Heart right ventricle (tissue), 16 donors: ENCODE data around the gene PREX1. TPM values are rescaled to one million over a fixed set of nuclear protein-coding genes. Genes with fewer than 3 reads are reported as not detected.

Source experiments
- ATAC-seq, 8 donors: fragments of 200-7000 bp; cut with Tn5 transposase; one replicate each; pipeline ENCODE4 v1.9.1; 2020; ENCODE audit warnings: mild to moderate bottlenecking in 8 of 8, moderate library complexity in 8 of 8, moderate number of reproducible peaks in 1 of 8
- DNase-seq, 2 donors: peaks; one replicate each; pipeline ENCODE4 v3.0.0-alpha.2; 2020
- H3K27ac ChIP-seq, 10 donors: fragments of 200-600 bp; sonication (generic) in 2 of 10; one replicate each; pipeline versions ENCODE4 v1.5.0 to v1.8.0; 2020 to 2022; ENCODE audit warnings: mild to moderate bottlenecking in 3 of 10
- H3K27me3 ChIP-seq, 7 donors: fragments of 200-600 bp; one replicate each; pipeline ENCODE4 v1.8.0; 2021 to 2022; ENCODE audit warnings: mild to moderate bottlenecking in 2 of 7
- H3K36me3 ChIP-seq, 9 donors: fragments of 200-600 bp; sonication (generic) in 1 of 9; one replicate each; pipeline versions ENCODE4 v1.5.0 to v1.8.0; 2020 to 2022; ENCODE audit warnings: mild to moderate bottlenecking in 2 of 9
- H3K4me1 ChIP-seq, 9 donors: fragments of 200-600 bp; sonication (generic) in 1 of 9; one replicate each; pipeline versions ENCODE4 v1.5.0 to v1.8.0; 2020 to 2022; ENCODE audit warnings: mild to moderate bottlenecking in 4 of 9
- H3K4me3 ChIP-seq, 10 donors: fragments of 200-600 bp; sonication (generic) in 2 of 10; one replicate each; pipeline versions ENCODE4 v1.5.0 to v1.8.0; 2020 to 2022; ENCODE audit warnings: mild to moderate bottlenecking in 7 of 10, moderate library complexity in 2 of 10
- H3K9me3 ChIP-seq, 11 donors: fragments of 200-600 bp in 10 of 11; sonication (generic) in 2 of 11; one replicate each; pipeline versions ENCODE4 v1.5.0 to v1.8.0; 2013 to 2022; ENCODE audit warnings: mild to moderate bottlenecking in 2 of 11, control low read depth in 1 of 11, moderate library complexity in 1 of 11
- CTCF ChIP-seq, 9 donors: fragments of 200-600 bp; sonication (generic) in 2 of 9; IDR thresholded peaks; one replicate each; pipeline versions ENCODE4 v1.5.0 to v1.8.0; 2021 to 2022; ENCODE audit warnings: antibody characterized with exemption in 9 of 9, mild to moderate bottlenecking in 5 of 9, moderate library complexity in 1 of 9
- WGBS, 2 donors: extraction: QIAGEN DNeasy Blood & Tissue Kit; methylation state at CpG; one replicate each; pipeline ENCODE4 v1.1.7; 2013; ENCODE audit warnings: inconsistent platforms in 1 of 2; 5-methylcytosine and 5-hydroxymethylcytosine counted together
- intact Hi-C, 10 donors: fragments of 100-400 bp; cut with DNase I; formaldehyde crosslinking; loops; one replicate each; pipeline versions ENCODE4 v1.11.1 to v1.14.2; 2022
- polyA plus RNA-seq, 2 donors: library from polyadenylated mRNA; stranded (reverse); fragments of 200-250 nt; gene quantifications; one replicate each; pipeline ENCODE4 v1.2.3, GENCODE V29; 2013
- total RNA-seq, 10 donors: library from RNA; stranded (reverse); fragmentation: NEBNext Ultra II Directional in 3 of 10; extraction: Animal tissue kit (Norgen Biotek cat#: 25700) in 3 of 10; gene quantifications; one replicate each; pipeline versions ENCODE4 v1.2.1 to v1.2.4, GENCODE V29; 2021 to 2023
- donor health status: Arrhythmogenic right ventricular cardiomyopathy.
- donor health status: ischemic (EF 13 %, LVEDD 7.1; RV severe dilation, severe dysfunction).
- donor health status: healthy with polysubstance abuse.
- donor health status: DM: no; HTN: yes; CAD: no.
- donor health status: DM: no; HTN: no; CAD: no.
- donor health status: ischemic (EF 25% LVEDD 6.9; RV normal size, moderate dysfunction).
- donor health status: ischemic (EF 25% LVEDD 5.7; RV mildly dilated, moderate dysfunction).
- donor health status: healthy.
- donor health status: DM: yes; HTN: yes; CAD: no.
- donor health status: Ischemic cardiomyopathy.
- donor health status: ischemic (EF 35%, LVEDD 5.7; RV mildly dilated, moderate dysfunction).
- donor health status: nonischemic (EF 11% LVEDD 7.7; RV severe dilation, severe dysfunction).
- donor health status: DM: yes; HTN: yes; CAD: no.
- donor health status: PGD.
- donor health status: ischemic (EF 29% LVEDD 5.4; RV normal size, mild dysfunction).
- donor health status: nonischemic (EF 23%, LVEDD 6.1; RV moderate dilation, normal function).

The PREX1 gene
- total and polyA plus RNA-seq, 12 donors, result 4.6 to 23.4 (median 8.8) TPM

GRCh38 chr20:48636301-48636700 lies 191.5 kb downstream of the PREX1 start:
- Histone ChIP-seq H3K27me3 (no peaks in the 10 kb centered on the region), H3K9me3 (no peaks in the 10 kb centered on the region), H3K4me1 (no peaks in the 10 kb centered on the region), H3K27ac (no peak overlapping the region), H3K36me3 (peaks cover 0 to 98% (median 0%) of the 10 kb centered on the region in 9 donors), H3K4me3 (no peak overlapping the region)
- intact Hi-C loops, result loop anchor here in 4 of 10 donors (5.0 kb wide), 2 partner anchors 266 to 271 kb away; no protein-coding TSS in a partner anchor
- 96 to 97% methylated on average over 25 to 26 of the region's 26 CpGs for WGBS, 2 donors
- DNase-seq (no peak), ATAC-seq (peak in 2 of 8 donors; percentile 14 to 18)
- TF ChIP-seq CTCF (IDR thresholded peaks at IDR 0.05), result no peak

GRCh38 chr20:48635791-48636267 lies 192.0 kb downstream of the PREX1 start:
- intact Hi-C loops, result loop anchor here in 4 of 10 donors (5.0 kb wide), 2 partner anchors 266 to 271 kb away; no protein-coding TSS in a partner anchor
- Histone ChIP-seq H3K36me3 (peaks cover 0 to 98% (median 0%) of the 10 kb centered on the region in 9 donors), H3K4me3 (no peak overlapping the region), H3K27ac (no peak overlapping the region), H3K4me1 (no peaks in the 10 kb centered on the region), H3K9me3 (no peaks in the 10 kb centered on the region), H3K27me3 (no peaks in the 10 kb centered on the region)
- peak; percentile 62 to 87 (median 80) for TF ChIP-seq CTCF (IDR thresholded peaks at IDR 0.05)
- DNase-seq (peak; percentile 40 to 66), ATAC-seq (peak; percentile 36 to 78 (median 60))
- WGBS, 2 donors, result 21 to 43% methylated on average over 5 of the region's 5 CpGs

- no peak for DNase-seq
- no peak for ATAC-seq
- Histone ChIP-seq H3K4me3 (no peak overlapping the region), H3K36me3 (peaks cover 0 to 98% (median 0%) of the 10 kb centered on the region in 9 donors), H3K27ac (no peak overlapping the region), H3K27me3 (no peaks in the 10 kb centered on the region), H3K9me3 (no peaks in the 10 kb centered on the region), H3K4me1 (no peaks in the 10 kb centered on the region)
- intact Hi-C loops, result loop anchor here in 4 of 10 donors (5.0 kb wide), 2 partner anchors 267 to 272 kb away; no protein-coding TSS in a partner anchor
- WGBS, 2 donors, result 94 to 97% methylated on average over 5 of the region's 5 CpGs
- TF ChIP-seq CTCF (IDR thresholded peaks at IDR 0.05), result no peak
Observed at GRCh38 chr20:48635361-48635760, 192.4 kb downstream of the PREX1 start.

GRCh38 chr20:48634641-48635040 lies 193.2 kb downstream of the PREX1 start:
- Histone ChIP-seq H3K36me3 (peaks cover 0 to 98% (median 0%) of the 10 kb centered on the region in 9 donors), H3K27ac (no peak overlapping the region), H3K9me3 (no peaks in the 10 kb centered on the region), H3K4me1 (no peaks in the 10 kb centered on the region), H3K4me3 (no peak overlapping the region), H3K27me3 (no peaks in the 10 kb centered on the region)
- ATAC-seq (no peak), DNase-seq (no peak)
- WGBS, 2 donors, result 92 to 93% methylated on average over 7 of the region's 7 CpGs
- intact Hi-C loops, result loop anchor here in 5 of 10 donors (5.0 kb wide), 3 partner anchors 268 to 1198 kb away; no protein-coding TSS in a partner anchor
- TF ChIP-seq CTCF (IDR thresholded peaks at IDR 0.05), result no peak
